HL-60 (cell line): ENCODE results near the gene SHKBP1.

Source experiments
- POLR2AphosphoS5 ChIP-seq: IDR thresholded peaks from 2 replicates; pipeline ENCODE4 v1.6.1; 2012; ENCODE audit warnings: low read depth
- TF ChIP-seq, protein P1 (sequence below): IDR thresholded peaks from one replicate; pipeline ENCODE4 v1.5.1; 2011; ENCODE audit warnings: low read length, control low read depth, inconsistent platforms; ENCODE audit not compliant: insufficient read depth

- TF ChIP-seq POLR2AphosphoS5 = no peak
- TF ChIP-seq, protein P1, sequence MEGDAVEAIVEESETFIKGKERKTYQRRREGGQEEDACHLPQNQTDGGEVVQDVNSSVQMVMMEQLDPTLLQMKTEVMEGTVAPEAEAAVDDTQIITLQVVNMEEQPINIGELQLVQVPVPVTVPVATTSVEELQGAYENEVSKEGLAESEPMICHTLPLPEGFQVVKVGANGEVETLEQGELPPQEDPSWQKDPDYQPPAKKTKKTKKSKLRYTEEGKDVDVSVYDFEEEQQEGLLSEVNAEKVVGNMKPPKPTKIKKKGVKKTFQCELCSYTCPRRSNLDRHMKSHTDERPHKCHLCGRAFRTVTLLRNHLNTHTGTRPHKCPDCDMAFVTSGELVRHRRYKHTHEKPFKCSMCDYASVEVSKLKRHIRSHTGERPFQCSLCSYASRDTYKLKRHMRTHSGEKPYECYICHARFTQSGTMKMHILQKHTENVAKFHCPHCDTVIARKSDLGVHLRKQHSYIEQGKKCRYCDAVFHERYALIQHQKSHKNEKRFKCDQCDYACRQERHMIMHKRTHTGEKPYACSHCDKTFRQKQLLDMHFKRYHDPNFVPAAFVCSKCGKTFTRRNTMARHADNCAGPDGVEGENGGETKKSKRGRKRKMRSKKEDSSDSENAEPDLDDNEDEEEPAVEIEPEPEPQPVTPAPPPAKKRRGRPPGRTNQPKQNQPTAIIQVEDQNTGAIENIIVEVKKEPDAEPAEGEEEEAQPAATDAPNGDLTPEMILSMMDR = no peak
Observed at GRCh38 chr19:40611096-40611495, 34.4 kb downstream of the SHKBP1 start.
